Thyroid gland (tissue), 4 donors: Measurements from ENCODE around the gene CDC42EP1.

Experiments used
- CTCF ChIP-seq, 6 experiments: fragments of 200-600 bp in 3 of 6; fragments of 450-650 bp in 3 of 6; sonication (generic) in 3 of 6; IDR thresholded peaks; one replicate each; pipeline ENCODE4 v1.5.1; 2016 to 2019; ENCODE audit warnings: antibody characterized with exemption in 6 of 6, mild to moderate bottlenecking in 2 of 6, inconsistent platforms in 1 of 6, moderate library complexity in 1 of 6
- POLR2A ChIP-seq, 2 donors: fragments of 450-650 bp; IDR thresholded peaks; one replicate each; pipeline ENCODE4 v1.6.1; 2017; ENCODE audit warnings: antibody characterized with exemption in 2 of 2, mild to moderate bottlenecking in 2 of 2, moderate library complexity in 1 of 2

GRCh38 chr22:37522482-37522881, 37.8 kb upstream of the CDC42EP1 start:
- TF ChIP-seq CTCF (IDR thresholded peaks at IDR 0.05) (no peak), POLR2A (IDR thresholded peaks at IDR 0.05) (no peak)
